RPMI7951 (cell line): ENCODE data around the gene PARP3. TPM values are rescaled to one million over a fixed set of nuclear protein-coding genes. Genes with fewer than 3 reads are reported as not detected.

Experiments
- DNase-seq: peaks from one replicate; pipeline ENCODE4 v3.0.0-alpha.2; 2012; ENCODE audit warnings: low read depth
- total RNA-seq: library from RNA; depleted of rRNA; stranded (reverse); fragments of >200 nt; shearing (Covaris generic); gene quantifications from 2 replicates; pipeline ENCODE4 v1.2.3, GENCODE V29; 2014

PARP3 gene
- total RNA-seq, 1 experiment from 2014 or later = 31.4 TPM

DNA sequence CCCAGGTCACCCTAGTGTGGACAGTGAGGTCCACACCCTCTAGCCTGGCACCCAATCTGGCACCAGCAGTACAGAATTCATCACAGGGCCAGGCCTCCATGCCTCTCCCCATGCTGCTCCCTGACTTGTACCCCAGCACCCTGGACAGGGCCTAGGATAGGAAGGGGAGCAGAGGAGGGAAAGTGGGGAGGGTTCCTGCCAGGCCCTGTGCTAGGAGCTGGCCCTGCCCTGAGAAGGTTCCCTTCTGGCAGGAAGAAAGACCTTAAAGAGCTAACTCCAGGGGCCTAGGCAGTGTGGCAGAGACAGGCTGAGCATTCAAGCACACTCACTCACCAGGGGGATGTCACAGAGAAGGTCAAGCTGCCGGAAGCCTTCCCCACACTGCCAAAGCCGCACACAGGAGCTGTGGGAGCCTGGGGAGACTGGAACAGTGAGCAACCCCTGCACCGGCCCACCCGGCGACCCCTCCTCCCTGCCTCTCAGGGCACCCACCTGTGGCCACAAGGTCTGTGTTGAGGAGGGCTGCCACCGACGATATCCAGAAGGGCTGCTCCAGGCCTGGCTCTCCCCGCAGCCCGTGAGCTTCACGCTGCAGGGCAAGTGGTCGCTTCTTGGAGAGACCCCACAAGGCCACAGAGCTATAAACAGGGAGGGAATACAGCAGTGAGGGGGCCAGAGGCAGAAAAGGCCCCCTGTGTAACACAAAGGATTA is 7.9 kb upstream of the PARP3 start:
- DNase-seq = no peak

DNA sequence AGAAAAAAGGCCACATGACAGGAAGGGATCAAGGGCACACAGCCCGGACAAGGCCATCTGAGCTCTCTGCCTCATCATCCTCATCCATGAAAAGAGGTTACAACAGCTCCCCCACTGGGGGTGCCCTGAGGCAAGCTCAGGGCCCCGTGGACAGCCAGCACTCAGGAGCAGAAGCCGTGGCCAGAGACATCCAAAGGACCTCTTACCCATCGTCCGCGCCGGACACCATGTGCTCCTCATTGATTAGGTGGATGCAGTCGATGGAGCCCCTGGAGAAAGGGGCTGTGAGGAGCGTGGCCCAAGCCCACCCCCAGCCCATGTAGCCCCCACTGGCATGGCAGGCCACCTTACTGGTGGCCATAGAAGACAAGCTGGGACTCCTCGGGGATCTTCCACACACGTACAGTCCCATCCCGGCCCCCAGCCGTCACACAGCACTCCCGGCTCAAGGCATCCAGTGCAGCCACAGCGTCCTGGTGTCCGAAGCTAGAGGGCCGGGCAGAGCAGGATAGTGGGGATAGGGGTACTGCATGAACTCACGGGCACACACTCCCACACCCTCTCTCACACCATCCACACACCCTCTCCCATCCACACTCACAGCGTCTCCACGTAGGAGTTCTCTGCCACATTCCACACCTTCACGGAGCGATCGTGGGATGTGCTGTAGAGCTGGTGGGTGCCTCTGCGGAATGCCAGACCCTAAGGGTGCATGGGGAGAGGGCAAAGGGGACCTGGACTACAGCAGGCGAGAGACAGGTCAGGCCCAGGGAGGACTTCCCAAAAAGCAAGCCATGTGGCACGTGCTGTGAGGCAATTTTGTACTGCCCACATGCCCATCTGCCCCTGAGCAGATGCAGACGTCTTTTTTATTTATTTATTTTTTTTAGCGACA is 6.9 kb upstream of the PARP3 start:
- no peak for DNase-seq

DNA sequence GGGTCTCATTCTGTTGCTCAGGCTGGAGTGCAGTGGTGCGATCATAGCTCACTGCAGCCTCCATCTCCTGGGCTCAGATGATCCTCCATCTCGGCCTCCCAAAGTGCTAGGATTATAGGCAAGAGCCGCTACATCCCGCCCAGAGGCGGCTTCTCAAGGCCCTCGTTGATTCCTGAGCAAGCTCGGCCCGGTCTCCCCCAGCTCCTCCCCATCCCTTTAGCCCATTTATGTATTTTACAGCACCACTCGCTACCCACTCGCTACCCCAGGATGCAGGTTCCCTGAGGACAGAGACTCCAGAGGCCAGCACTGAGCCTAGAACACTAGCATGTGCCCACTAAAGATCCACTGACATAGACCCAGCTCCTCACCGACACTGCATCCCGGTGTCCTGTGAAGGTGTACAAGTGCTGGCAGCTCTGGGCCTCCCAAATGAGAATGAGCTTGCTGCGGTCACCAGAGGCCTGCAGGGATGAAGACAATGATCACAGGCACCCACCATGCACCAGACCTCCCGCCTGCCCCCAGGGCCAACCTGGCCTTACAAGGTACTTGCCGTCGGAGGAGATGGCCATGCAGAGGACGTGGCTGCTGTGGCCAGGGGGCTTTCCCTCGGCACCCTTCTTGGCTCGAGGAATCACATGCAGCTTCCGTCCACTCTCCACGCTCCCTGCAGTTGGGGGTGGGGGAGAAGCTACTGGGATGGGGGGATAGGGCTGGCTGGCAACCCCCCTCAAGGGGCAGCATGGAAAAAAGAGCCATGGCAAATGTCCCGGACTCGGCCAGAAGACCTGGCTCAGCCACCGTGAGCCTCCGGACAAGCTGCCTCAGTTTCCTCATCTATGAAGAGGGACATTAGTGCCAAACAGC is 6.0 kb upstream of the PARP3 start:
- DNase-seq = no peak

DNA sequence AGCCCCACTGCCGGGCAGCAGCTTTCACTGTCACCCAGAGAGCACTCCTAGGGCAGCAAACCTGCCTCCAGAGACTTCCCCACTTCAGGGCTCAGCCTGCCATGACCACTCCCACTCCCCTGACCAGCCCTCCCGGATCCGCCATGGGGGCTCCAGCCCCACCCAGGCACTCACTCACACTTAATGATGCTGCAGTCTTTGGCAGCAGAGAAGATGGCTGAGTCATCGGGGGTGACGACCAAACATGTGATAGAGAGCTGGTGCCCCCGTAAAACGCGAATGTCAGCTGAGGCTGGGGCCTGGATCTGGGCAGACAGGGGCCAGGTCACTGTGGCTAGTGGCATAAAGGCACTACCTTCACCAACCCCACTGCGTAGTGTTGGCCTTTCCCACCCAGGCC is 5.1 kb upstream of the PARP3 start:
- DNase-seq = peak; percentile 35

DNA sequence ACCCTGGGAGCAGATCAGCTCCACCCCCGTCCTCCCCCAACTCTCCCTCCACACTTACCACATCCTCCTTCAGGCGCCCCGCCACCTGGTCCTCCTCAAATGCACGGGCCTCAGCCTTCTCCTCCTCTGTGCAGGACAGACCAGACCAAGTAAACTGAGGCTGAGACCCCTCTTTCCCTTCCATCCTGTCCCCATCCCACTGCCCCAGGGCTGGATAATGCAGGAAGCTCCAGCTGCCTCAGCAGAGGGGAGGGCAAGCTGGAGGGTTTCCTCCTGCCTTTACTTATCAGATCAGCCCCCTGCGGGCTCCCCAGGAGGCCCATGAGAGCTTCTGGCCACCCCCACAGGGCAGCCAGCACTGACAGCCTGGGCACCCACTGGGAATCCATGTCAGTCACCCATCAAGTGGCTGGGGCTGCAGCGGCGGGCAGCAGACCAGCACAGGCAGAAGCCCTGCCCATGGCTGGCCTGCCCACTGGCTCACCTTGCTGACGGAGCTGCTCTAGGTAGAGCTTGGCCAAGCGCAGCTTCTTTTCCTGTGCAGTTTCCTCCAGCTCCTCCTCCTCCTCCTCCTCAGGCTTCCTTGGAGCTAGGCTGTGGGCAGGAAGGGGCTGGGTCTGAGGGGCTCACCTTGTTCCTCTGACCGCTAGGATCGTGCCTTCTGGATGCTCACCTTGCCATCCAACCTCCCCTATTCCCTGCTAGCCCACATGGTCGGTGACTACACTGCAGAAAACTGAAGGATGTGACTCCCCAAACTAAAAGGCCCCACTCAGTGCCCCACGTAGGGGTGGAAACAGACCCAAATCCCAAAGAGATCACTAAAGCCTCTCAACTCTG is 4.3 kb upstream of the PARP3 start:
- no peak for DNase-seq

DNA sequence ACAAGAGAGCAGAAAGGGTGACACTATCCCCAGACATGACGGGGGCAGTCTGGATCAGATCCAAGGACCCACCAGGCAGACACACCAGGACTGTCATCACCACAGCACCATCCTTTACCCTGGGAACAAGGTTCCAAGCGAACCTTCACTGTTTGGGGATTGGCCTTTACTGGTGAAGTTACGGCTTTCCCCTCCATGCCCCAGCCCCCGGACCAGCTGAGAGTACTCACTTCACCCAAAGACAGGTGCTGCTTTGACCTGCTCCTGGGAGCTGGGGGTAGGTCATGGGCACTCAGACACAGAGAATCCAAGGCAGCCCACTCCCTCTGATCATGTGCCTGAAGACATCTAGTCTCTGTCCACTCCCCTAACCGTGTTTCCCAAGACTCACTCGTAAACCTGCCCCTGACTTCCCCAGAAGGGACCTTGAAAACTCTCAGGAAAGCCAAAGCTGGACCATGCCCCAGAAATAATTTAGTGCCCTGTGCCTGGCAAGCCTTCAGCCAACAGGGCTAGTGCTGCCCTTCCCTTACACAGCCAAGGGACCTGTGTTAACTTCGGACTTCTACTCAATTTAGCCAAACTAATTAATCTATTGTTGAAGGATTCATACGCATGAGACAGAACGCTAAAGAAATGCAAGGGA is 3.3 kb upstream of the PARP3 start:
- no peak for DNase-seq

DNA sequence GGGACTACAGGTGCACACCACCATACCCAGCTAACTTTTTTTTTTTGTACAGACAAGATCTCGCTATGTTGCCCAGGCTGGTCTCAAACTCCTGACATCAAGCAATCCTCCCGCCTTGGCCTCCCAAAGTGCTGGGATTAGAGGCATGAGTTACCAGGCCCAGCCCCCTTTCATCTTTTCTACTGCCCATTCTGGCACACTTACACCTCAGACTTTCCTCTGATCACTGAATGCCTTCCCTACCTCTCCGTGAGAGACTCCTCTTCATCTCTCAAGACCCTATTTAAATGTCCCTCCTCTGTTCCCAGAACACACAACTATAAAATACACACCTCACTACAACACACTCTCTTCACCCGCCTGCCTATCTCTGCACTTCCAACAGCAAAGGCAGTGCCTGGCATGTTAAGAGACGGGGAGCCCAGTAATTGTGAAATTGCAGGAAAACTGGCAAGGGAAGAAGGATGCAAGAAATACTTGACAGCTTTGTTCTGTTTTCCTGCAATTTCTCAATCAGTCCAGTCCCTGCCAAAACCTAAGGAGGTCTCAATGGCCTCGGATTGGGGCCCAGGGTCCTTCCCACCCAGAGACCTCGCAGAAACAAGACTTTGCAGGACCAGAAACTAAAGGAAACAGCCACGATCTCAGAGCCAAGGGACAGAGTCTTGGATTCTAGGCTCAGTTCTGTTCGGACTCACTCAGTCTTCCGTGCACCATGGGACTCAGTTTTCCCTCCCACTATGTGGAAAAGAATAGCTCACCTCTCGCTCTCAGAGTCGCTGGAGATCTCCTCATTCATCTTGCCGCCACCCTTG is 1.3 kb upstream of the PARP3 start:
- DNase-seq = no peak

DNA sequence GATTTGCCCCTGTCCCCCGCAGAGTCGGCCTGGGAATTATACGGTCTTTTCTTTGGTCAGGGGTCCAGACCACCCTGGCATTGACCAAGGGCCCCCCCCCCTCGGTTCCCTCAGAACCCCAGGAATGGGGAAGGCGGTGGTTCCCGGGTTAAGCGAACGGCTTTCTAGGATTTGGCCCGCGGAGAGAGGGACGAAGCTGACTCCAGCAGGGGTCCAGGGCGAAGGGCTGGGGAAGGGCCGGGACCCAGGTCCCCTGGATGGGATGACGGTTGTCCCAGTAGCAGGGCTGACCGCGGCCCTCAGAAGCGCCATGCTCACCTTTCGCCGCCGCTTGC is 733 bp upstream of the PARP3 start:
- DNase-seq = no peak

DNA sequence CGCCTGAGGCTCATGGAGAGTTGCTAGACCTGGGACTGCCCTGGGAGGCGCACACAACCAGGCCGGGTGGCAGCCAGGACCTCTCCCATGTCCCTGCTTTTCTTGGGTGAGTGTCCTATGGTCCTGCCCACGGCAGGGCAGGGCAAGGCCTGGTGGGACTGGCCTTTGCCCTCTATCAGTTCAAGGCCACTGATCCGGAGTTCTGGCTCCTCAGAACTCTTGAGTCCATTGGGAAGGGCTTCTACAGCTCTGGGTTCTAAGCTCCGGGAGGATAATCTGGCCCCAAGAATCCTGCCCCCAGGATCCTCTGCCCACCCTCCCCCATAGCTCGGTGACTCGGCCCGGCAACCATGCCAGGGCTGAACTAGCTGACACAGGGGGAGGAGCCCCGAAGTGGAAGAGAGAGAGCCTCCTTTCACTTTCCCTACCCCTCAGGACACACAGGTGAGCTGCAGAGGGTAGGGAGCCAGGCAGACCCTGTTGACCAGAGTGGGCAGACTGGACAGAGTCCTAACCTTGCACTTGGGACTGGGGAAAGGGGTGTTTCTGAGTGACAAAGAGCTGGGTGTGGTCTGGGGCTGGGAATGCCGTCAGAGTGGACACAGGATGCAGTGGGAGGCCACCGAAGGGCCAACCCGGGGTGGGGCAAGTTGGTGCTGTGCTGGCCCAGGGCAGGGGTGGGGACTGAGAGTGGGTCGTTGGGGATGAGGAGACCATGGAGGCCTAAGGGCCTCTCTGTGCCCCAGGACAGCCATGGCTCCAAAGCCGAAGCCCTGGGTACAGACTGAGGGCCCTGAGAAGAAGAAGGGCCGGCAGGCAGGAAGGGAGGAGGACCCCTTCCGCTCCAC is 664 bp downstream of the PARP3 start:
- DNase-seq = peak; percentile 69

DNA sequence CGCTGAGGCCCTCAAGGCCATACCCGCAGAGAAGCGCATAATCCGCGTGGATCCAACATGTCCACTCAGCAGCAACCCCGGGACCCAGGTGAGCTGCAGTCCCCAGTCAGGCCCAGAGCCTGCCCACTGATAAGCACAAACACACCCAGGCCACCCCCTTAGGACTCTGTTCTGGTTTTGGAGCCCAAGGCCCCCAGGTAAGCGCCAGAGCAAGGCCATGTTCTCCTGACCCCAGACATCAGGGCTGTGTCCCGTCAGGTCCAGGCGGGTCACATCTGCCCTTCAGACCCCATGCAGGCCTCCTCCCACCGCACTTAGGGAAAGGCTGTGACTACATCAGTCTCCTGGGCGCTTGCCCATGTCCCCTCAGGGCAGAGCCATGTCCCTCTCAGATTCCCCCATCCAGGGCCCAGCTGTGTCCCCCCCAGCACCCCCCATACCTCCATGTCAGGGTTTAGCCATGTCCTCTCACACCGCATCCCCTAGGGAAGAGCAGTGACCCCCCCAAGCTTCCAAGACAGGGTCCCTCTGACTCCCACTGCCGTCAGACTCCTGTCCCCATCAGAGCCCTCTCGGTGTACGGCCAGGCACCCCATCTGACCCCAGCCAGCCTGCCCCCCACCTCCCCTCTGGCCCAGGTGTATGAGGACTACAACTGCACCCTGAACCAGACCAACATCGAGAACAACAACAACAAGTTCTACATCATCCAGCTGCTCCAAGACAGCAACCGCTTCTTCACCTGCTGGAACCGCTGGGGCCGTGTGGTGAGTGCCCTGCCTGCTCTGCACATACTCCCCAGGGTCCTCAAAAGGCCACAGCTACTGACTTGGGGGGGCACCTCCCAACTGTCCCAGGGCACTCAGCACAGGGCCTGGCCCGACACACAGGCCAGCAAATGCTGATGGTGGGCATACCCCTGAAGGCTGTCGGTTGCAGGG is 1.6 kb downstream of the PARP3 start:
- DNase-seq = no peak

DNA sequence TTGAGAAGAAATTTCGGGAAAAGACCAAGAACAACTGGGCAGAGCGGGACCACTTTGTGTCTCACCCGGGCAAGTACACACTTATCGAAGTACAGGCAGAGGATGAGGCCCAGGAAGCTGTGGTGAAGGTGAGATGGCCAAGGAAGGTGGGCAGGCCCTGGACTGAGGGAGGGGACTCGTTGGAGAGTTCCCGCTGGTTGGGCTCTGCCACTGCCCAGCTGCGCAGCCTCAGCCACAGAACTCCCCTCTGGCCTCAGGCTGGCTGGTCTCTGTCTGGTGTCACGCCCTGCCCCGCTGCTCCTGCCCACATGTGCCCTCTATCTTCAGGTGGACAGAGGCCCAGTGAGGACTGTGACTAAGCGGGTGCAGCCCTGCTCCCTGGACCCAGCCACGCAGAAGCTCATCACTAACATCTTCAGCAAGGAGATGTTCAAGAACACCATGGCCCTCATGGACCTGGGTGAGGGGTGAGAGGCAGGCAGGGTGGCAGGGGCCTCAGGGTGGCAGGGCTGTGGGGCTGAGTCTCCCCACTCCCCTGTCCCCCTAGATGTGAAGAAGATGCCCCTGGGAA is 2.4 kb downstream of the PARP3 start:
- DNase-seq = no peak

DNA sequence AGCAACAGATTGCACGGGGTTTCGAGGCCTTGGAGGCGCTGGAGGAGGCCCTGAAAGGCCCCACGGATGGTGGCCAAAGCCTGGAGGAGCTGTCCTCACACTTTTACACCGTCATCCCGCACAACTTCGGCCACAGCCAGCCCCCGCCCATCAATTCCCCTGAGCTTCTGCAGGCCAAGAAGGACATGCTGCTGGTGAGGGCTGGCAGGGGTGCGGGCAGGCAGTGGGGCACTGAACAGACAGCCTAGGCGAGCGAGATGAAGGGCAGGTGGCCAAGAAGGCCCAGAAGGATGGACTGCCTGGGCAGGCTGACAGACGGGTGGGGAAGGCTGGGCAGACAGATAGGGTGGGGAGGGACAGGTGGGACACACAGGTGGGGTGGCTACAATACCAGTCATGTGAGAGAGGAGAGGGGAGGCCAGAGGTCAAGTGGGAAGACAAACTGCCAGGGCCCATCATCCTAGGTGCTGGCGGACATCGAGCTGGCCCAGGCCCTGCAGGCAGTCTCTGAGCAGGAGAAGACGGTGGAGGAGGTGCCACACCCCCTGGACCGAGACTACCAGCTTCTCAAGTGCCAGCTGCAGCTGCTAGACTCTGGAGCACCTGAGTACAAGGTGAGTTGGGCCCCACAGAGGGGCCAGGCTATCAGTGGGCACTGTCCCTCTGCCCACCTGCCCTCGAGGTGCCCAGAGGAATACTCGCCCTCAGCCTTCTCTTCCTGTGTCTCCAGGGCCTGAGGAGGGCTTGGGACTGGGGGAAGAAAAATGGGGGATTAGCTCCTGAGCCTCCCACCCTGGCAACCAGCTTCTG is 3.1 kb downstream of the PARP3 start:
- DNase-seq = no peak

DNA sequence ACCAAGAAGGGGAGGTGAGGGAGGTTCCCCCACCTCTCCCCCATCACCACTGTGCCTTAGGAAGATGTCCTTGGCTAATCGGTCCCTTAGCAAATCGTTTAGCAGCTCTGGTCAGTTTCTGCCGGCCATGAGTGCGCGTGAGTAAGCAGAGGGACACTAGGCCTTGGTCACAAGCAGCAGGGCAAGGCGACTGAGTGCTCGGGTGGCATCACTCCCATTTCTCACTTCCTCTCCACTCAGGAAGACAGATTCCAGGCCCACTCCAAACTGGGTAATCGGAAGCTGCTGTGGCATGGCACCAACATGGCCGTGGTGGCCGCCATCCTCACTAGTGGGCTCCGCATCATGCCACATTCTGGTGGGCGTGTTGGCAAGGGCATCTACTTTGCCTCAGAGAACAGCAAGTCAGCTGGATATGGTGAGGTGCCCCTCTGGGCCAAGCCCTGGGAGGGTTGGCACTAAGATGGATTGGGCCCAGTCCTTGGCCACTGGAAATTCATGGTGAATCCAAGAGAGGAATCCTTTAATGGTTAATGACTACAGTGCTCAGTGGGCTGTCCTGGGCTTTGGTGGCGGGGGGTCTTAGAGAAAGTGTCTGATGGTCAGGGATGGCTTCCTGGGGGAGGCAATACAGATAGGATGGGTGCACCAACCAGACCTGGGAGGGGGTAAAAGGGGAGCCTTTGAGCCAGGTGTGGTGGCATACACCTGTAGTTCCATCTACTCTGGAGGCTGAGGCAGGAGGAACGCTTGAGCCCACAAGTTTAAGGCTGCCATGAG is 4.0 kb downstream of the PARP3 start:
- DNase-seq = no peak

DNA sequence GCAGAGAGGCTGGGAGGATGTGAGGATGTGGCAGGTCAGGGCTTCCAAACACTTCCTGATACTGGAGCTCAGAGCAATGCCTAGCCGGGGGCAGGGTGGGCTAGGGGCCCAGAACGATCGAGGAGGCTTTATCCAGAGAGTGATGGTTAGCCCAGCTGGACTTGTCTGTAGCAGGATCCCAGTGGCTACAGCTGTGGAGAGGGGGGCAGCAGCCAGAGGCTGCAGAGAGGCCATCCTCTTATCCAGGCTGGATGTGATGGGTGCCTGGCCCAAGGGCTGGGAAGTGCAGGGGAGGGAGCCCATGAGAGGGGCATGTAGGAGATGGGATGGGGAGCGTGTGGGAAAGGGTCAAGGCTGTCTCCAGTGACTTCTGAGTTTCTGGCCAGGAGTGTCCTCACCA is 4.6 kb downstream of the PARP3 start:
- no peak for DNase-seq

DNA sequence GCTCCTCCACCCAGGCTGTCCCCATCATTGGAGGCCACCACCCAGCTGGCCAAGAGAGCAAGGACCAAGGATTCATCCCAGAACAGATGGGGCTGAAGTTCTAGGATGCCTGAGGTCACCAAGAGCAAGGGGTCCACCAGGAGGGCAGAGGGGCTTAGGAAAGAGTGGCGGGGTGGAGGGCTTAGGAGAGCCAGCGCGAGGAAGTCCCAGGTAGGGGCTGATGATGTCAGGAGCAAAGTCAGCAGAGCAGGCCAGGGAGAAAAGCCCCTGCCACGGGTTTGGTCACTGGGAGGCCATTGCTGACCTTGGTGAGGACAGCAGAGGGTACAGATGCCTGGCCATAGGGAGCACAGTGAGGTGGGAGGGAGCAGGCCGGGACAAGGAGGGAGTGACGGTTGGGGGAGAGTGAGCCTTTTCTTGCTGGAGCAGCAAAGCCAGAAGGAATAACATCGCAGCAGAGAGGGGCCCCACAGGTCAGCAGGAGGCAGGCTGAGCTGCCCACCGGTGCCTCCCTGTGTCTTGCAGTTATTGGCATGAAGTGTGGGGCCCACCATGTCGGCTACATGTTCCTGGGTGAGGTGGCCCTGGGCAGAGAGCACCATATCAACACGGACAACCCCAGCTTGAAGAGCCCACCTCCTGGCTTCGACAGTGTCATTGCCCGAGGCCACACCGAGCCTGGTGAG is 5.2 kb downstream of the PARP3 start:
- DNase-seq = no peak
